Panc1 (cell line): ENCODE results near the gene GGN. TPM values are rescaled to one million over a fixed set of nuclear protein-coding genes. Genes with fewer than 3 reads are reported as not detected.
A peak's percentile ranks its signal among the peaks of the same experiment; 100 is the strongest.

Experiments used
- ATAC-seq: fragments of 200-7000 bp; cut with Tn5 transposase; 2 replicates; pipeline ENCODE4 v1.9.1; 2020; ENCODE audit warnings: mild to moderate bottlenecking, moderate library complexity
- BruUV-seq: library from RNA; stranded (reverse); fragments of 400-500 nt; replicated peaks from 2 replicates; lab custom pipeline; 2021; lab: Mats Ljungman, UMichigan
- CTCF ChIA-PET: fragments of 300-600 bp; sonication (Branson Sonifier 250); formaldehyde crosslinking; loops from one replicate; lab custom pipeline; 2022; ENCODE audit warnings: antibody characterized with exemption; lab: Charles Lee
- POLR2A ChIA-PET: fragments of 300-600 bp; sonication (Branson Sonifier 250); formaldehyde crosslinking; loops from one replicate; lab custom pipeline; 2022; ENCODE audit warnings: antibody characterized with exemption; lab: Charles Lee
- DNase-seq: peaks from one replicate; pipeline ENCODE4 v3.0.0-alpha.2; 2010; ENCODE audit warnings: low read depth, low spot score
- H3K27ac ChIP-seq: 2 replicates; pipeline ENCODE4 v1.5.1; 2011; ENCODE audit warnings: mild to moderate bottlenecking, low read length, inconsistent platforms
- H3K27me3 ChIP-seq: fragments of 200-500 bp; sonication (Bioruptor generic); 2 replicates; pipeline ENCODE4 v1.6.0; 2014; ENCODE audit warnings: low read length, inconsistent platforms; ENCODE audit not compliant: control insufficient read depth, insufficient read depth
- H3K36me3 ChIP-seq: fragments of 200-500 bp; sonication (Bioruptor generic); 2 replicates; pipeline ENCODE4 v1.5.1; 2014; ENCODE audit warnings: inconsistent platforms, mild to moderate bottlenecking, low read length, moderate library complexity; ENCODE audit not compliant: control insufficient read depth, insufficient read depth
- H3K4me1 ChIP-seq: 2 replicates; pipeline ENCODE4 v1.5.1; 2011; ENCODE audit warnings: inconsistent platforms, mild to moderate bottlenecking, low read length, moderate library complexity; ENCODE audit not compliant: control insufficient read depth, insufficient read depth
- H3K4me3 ChIP-seq, 2 experiments: 2 replicates each; pipeline ENCODE4 v1.5.1; 2011 to 2012; ENCODE audit warnings: low read depth in 2 of 2, low read length in 2 of 2, mild to moderate bottlenecking in 2 of 2, inconsistent platforms in 1 of 2, moderate library complexity in 1 of 2
- H3K9me3 ChIP-seq: fragments of 200-500 bp; sonication (Bioruptor generic); 2 replicates; pipeline ENCODE4 v1.5.1; 2014; ENCODE audit warnings: low read depth, mild to moderate bottlenecking, inconsistent platforms, low read length, moderate library complexity; ENCODE audit not compliant: control insufficient read depth, insufficient read depth
- POLR2AphosphoS5 ChIP-seq: IDR thresholded peaks from 2 replicates; pipeline ENCODE4 v1.6.1; 2012; ENCODE audit warnings: mild to moderate bottlenecking, low read depth, low read length, moderate library complexity
- SIN3A ChIP-seq: IDR thresholded peaks from 2 replicates; pipeline ENCODE4 v1.6.1; 2012; ENCODE audit warnings: low read depth, mild to moderate bottlenecking, low read length, moderate library complexity, borderline replicate concordance; ENCODE audit not compliant: insufficient read depth
- TCF7L2 ChIP-seq: IDR thresholded peaks from 2 replicates; pipeline ENCODE4 v1.6.1; 2011; ENCODE audit warnings: mild to moderate bottlenecking, low read depth, low read length, inconsistent platforms
- in situ Hi-C: cut with HindIII; loops from 2 replicates; pipeline ENCODE4 v1.10.0; 2016; ENCODE audit warnings: low sequenced_read_pairs, low pct_unique_long_range_greater_than_20kb
- intact Hi-C: fragments of 100-400 bp; cut with micrococcal nuclease; formaldehyde crosslinking; loops from one replicate; pipeline ENCODE4 v1.10.0; 2022; ENCODE audit not compliant: unreplicated experiment
- total RNA-seq: library from RNA; stranded (reverse); gene quantifications from one replicate; pipeline ENCODE4 v1.2.1, GENCODE V29; 2021; ENCODE audit not compliant: unreplicated experiment
- TF ChIP-seq, protein P1 (sequence below), 2 experiments: IDR thresholded peaks; 2 replicates each; pipeline ENCODE4 v1.6.1; 2011 to 2012; ENCODE audit warnings: low read depth in 2 of 2, control low read depth in 1 of 2, low read length in 1 of 2, mild to moderate bottlenecking in 1 of 2, moderate library complexity in 1 of 2; ENCODE audit not compliant: insufficient read depth in 1 of 2
- TF ChIP-seq, protein P2 (sequence below): fragments of 450-650 bp; IDR thresholded peaks from 2 replicates; pipeline ENCODE4 v1.5.1; 2017; ENCODE audit warnings: mild to moderate bottlenecking

GGN gene
- total RNA-seq, 1 experiment from 2014 or later, result 1.4 TPM

GRCh38 chr19:38388349-38389100, 691 bp upstream of the GGN start, which contains the start of gene SPRED3:
TSS of gene SPRED3 (plus strand) at chr19:38388697. CDS start at chr19:38390303, 1,606 bp downstream.
- H3K27ac ChIP-seq, result peak within 1 kb of the TSS; percentile 76
- in situ Hi-C loops, result no loop called here
- peak within 1 kb of the TSS; percentile 55 to 93 for H3K4me3 ChIP-seq
- no peaks in the 10 kb centered on the region for H3K36me3 ChIP-seq
- DNase-seq, result no peak
- ATAC-seq, result peak; percentile 17
- no TSS peak for BruUV-seq
- ChIA-PET POLR2A (interaction anchor here (0.5 to 1.2 kb wide), 5 partner anchors 12 to 1458 kb away, joined by 5 to 24 read pairs (median 6); partner anchors contain the start of gene FBL), CTCF (interaction anchor here (0.7 to 1.5 kb wide), 5 partner anchors 13 to 27 kb away, joined by 3 to 20 read pairs (median 4); partner anchors contain the start of genes FAM98C and PSMD8)
- no peaks in the 10 kb centered on the region for H3K9me3 ChIP-seq
- peaks cover 13% of the 10 kb centered on the region for H3K4me1 ChIP-seq
- intact Hi-C loops, result no loop called here
- H3K27me3 ChIP-seq, result no peaks in the 10 kb centered on the region
- TF ChIP-seq TCF7L2 (no peak), POLR2AphosphoS5 (no peak), SIN3A (0 out of 2 replicates have a peak, but pooled peaks have one; percentile 24)
- TF ChIP-seq, protein P1, sequence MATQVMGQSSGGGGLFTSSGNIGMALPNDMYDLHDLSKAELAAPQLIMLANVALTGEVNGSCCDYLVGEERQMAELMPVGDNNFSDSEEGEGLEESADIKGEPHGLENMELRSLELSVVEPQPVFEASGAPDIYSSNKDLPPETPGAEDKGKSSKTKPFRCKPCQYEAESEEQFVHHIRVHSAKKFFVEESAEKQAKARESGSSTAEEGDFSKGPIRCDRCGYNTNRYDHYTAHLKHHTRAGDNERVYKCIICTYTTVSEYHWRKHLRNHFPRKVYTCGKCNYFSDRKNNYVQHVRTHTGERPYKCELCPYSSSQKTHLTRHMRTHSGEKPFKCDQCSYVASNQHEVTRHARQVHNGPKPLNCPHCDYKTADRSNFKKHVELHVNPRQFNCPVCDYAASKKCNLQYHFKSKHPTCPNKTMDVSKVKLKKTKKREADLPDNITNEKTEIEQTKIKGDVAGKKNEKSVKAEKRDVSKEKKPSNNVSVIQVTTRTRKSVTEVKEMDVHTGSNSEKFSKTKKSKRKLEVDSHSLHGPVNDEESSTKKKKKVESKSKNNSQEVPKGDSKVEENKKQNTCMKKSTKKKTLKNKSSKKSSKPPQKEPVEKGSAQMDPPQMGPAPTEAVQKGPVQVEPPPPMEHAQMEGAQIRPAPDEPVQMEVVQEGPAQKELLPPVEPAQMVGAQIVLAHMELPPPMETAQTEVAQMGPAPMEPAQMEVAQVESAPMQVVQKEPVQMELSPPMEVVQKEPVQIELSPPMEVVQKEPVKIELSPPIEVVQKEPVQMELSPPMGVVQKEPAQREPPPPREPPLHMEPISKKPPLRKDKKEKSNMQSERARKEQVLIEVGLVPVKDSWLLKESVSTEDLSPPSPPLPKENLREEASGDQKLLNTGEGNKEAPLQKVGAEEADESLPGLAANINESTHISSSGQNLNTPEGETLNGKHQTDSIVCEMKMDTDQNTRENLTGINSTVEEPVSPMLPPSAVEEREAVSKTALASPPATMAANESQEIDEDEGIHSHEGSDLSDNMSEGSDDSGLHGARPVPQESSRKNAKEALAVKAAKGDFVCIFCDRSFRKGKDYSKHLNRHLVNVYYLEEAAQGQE (IDR thresholded peaks at IDR 0.05; ENCODE audit: insufficient read depth in 1 of 2, low read depth in 2 of 2, low read length in 1 of 2), result 0 out of 4 replicates have a peak, but pooled peaks of 1 of the 2 experiments have one; percentile 33
- TF ChIP-seq, protein P2, sequence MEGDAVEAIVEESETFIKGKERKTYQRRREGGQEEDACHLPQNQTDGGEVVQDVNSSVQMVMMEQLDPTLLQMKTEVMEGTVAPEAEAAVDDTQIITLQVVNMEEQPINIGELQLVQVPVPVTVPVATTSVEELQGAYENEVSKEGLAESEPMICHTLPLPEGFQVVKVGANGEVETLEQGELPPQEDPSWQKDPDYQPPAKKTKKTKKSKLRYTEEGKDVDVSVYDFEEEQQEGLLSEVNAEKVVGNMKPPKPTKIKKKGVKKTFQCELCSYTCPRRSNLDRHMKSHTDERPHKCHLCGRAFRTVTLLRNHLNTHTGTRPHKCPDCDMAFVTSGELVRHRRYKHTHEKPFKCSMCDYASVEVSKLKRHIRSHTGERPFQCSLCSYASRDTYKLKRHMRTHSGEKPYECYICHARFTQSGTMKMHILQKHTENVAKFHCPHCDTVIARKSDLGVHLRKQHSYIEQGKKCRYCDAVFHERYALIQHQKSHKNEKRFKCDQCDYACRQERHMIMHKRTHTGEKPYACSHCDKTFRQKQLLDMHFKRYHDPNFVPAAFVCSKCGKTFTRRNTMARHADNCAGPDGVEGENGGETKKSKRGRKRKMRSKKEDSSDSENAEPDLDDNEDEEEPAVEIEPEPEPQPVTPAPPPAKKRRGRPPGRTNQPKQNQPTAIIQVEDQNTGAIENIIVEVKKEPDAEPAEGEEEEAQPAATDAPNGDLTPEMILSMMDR, result no peak

DNA sequence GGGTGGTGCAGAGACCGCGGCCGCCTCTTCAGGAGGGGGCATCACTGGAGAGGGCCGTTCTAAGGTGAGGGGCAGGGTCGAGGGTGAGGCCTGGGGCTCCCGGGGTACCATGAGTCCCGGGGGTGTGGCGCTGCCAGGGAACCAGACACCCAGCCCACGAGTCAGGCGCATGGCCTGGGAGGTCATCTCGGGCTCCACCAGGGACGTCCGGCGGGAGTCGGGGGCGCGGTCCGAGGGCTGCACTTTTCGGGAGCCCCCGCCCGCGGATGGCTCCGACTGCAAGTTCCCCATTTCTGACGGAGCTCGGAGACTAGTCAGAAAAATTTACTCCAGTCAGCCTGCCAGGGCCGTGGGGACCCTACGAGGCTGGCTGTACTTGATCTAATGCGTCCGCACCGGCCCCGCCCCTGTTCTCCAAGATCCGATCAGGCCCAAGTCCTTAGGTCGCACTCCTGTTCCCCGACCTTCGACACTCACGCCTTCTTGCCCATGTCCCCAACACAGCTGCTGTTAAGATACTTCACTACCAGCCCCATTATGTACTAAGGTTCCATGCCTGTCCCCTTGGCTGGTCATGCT, 774 bp downstream of the GGN start:
- DNase-seq, result no peak
- BruUV-seq, result no TSS peak
- in situ Hi-C loops (no loop called here), intact Hi-C loops (no loop called here)
- ChIA-PET CTCF (interaction anchor here (0.6 to 1.5 kb wide), 4 partner anchors 15 to 248 kb away, joined by 4 to 20 read pairs (median 12); partner anchors contain the start of gene FAM98C), POLR2A (interaction anchor here (1.0 to 1.2 kb wide), 3 partner anchors 9 to 13 kb away, joined by 3 to 6 read pairs (median 3); no protein-coding TSS in a partner anchor)
- TF ChIP-seq, protein P1 (IDR thresholded peaks at IDR 0.05; ENCODE audit: insufficient read depth in 1 of 2, low read depth in 2 of 2, low read length in 1 of 2), result no peak
- no peak for TF ChIP-seq TCF7L2
- TF ChIP-seq, protein P2, result no peak
- no peak for TF ChIP-seq SIN3A
- no peak; the same call in 1 of the 2 replicates for TF ChIP-seq POLR2AphosphoS5
- peaks cover 10% of the 10 kb centered on the region for H3K4me1 ChIP-seq
- ATAC-seq, result peak; percentile 13
- no peaks in the 10 kb centered on the region for H3K27me3 ChIP-seq
- H3K9me3 ChIP-seq, result no peaks in the 10 kb centered on the region
- H3K4me3 ChIP-seq, result peak overlapping the region; percentile 55 to 93
- peaks cover 4% of the 10 kb centered on the region for H3K36me3 ChIP-seq
- peak overlapping the region; percentile 74; the same call in 1 of the 2 replicates for H3K27ac ChIP-seq
